Fibroblast of lung (primary cell): ENCODE results near the gene MCM10. TPM values are rescaled to one million over a fixed set of nuclear protein-coding genes. Genes with fewer than 3 reads are reported as not detected.
A peak's percentile ranks its signal among the peaks of the same experiment; 100 is the strongest.
"Not testable (repeated sequence)": the region's sequence is repeated elsewhere in the genome, so short reads cannot be mapped to it uniquely, and the experiment has no call there.

Experiments
- DNase-seq, 2 donors: peaks; one replicate each; pipeline versions ENCODE4 v3.0.0 to v3.0.0-alpha.2; 2010; ENCODE audit warnings: low read depth in 2 of 2
- H2AFZ ChIP-seq: 2 replicates; pipeline ENCODE4 v1.5.1; 2012; ENCODE audit warnings: low read length, control low read depth, inconsistent platforms
- H3K27ac ChIP-seq: 2 replicates; pipeline ENCODE4 v1.5.1; 2011; ENCODE audit warnings: low read length, control low read depth; ENCODE audit not compliant: insufficient read depth
- H3K27me3 ChIP-seq: 2 replicates; pipeline ENCODE4 v1.5.1; 2011; ENCODE audit warnings: mild to moderate bottlenecking, low read length; ENCODE audit not compliant: control insufficient read depth, insufficient read depth
- H3K36me3 ChIP-seq: 2 replicates; pipeline ENCODE4 v1.5.1; 2011; ENCODE audit warnings: low read length; ENCODE audit not compliant: control insufficient read depth, insufficient read depth
- H3K4me1 ChIP-seq: 2 replicates; pipeline ENCODE4 v1.5.1; 2011; ENCODE audit warnings: low read length; ENCODE audit not compliant: control insufficient read depth, insufficient read depth; ENCODE audit errors: extremely low read depth
- H3K4me2 ChIP-seq: 2 replicates; pipeline ENCODE4 v1.5.1; 2011; ENCODE audit warnings: low read length, control low read depth; ENCODE audit not compliant: insufficient read depth; ENCODE audit errors: extremely low read depth
- H3K4me3 ChIP-seq, 4 experiments: fragments of 200-600 bp in 1 of 4; sonication (generic) in 1 of 4; replicated peaks in 1 of 4; 2 replicates each; pipeline ENCODE4 v1.5.1; 2011 to 2016; ENCODE audit warnings: low read length in 4 of 4, low read depth in 3 of 4, mild to moderate bottlenecking in 3 of 4, control low read depth in 2 of 4, inconsistent platforms in 1 of 4, mixed read lengths in 1 of 4; ENCODE audit not compliant: insufficient read depth in 1 of 4; ENCODE audit errors: control extremely low read depth in 1 of 4
- H3K79me2 ChIP-seq: 2 replicates; pipeline ENCODE4 v1.5.1; 2012; ENCODE audit warnings: mild to moderate bottlenecking, low read length, inconsistent platforms; ENCODE audit not compliant: control insufficient read depth, insufficient read depth
- H3K9ac ChIP-seq: 2 replicates; pipeline ENCODE4 v1.5.1; 2011; ENCODE audit warnings: mild to moderate bottlenecking, low read length, control low read depth; ENCODE audit not compliant: insufficient read depth
- H3K9me3 ChIP-seq: 2 replicates; pipeline ENCODE4 v1.5.1; 2012; ENCODE audit warnings: low read depth, low read length; ENCODE audit not compliant: control insufficient read depth, insufficient read depth
- H4K20me1 ChIP-seq: 2 replicates; pipeline ENCODE4 v1.5.1; 2011; ENCODE audit warnings: low read length; ENCODE audit not compliant: control insufficient read depth, insufficient read depth; ENCODE audit errors: extremely low read depth
- CTCF ChIP-seq, 2 donors: IDR thresholded peaks in 1 of 2; conservative IDR thresholded peaks in 1 of 2; 1 replicate in 1 of 2; 2 replicates in 1 of 2; pipeline ENCODE4 v1.5.1; 2011 to 2012; ENCODE audit warnings: low read length in 2 of 2, control low read depth in 1 of 2, inconsistent platforms in 1 of 2, low read depth in 1 of 2, mild to moderate bottlenecking in 1 of 2
- EZH2 ChIP-seq: IDR thresholded peaks from 2 replicates; pipeline ENCODE4 v1.5.1; 2012; ENCODE audit warnings: low read length, control low read depth, mild to moderate bottlenecking; ENCODE audit errors: missing control alignments
- polyA plus RNA-seq, 2 donors: library from polyadenylated mRNA; depleted of rRNA in 1 of 2; stranded (reverse) in 1 of 2; unstranded in 1 of 2; fragments of >200 nt; gene quantifications; 2 replicates each; pipeline ENCODE4 v1.2.1, GENCODE V29; 2011 to 2012; ENCODE audit warnings: missing spikeins in 1 of 2
- total RNA-seq: library from RNA; depleted of rRNA; stranded (reverse); fragments of >200 nt; gene quantifications from 2 replicates; pipeline ENCODE4 v1.2.1, GENCODE V29; 2014

MCM10 gene
- total and polyA plus RNA-seq, 2 donors (not counting 1 experiment from before 2014, with no cell fraction given): 0.83 to 3.1 TPM

GRCh38 chr10:13147161-13147560 is 14.2 kb upstream of the MCM10 start:
- Histone ChIP-seq H3K27me3 (no peaks in the 10 kb centered on the region), H3K9ac (no peak overlapping the region), H3K4me1 (no peaks in the 10 kb centered on the region), H3K4me3 (no peak overlapping the region), H3K36me3 (peaks cover 2% of the 10 kb centered on the region), H2AFZ (no peak overlapping the region), H3K27ac (no peak overlapping the region), H4K20me1 (no peaks in the 10 kb centered on the region), H3K9me3 (no peaks in the 10 kb centered on the region), H3K4me2 (no peak overlapping the region), H3K79me2 (no peaks in the 10 kb centered on the region)
- no peak for DNase-seq
- no peak for TF ChIP-seq CTCF (conservative IDR thresholded peaks at IDR 0.05 in 1 of 2, IDR thresholded peaks at IDR 0.05 in 1 of 2; ENCODE audit: low read depth in 1 of 2, low read length in 2 of 2)
- TF ChIP-seq EZH2: no peak

DNA sequence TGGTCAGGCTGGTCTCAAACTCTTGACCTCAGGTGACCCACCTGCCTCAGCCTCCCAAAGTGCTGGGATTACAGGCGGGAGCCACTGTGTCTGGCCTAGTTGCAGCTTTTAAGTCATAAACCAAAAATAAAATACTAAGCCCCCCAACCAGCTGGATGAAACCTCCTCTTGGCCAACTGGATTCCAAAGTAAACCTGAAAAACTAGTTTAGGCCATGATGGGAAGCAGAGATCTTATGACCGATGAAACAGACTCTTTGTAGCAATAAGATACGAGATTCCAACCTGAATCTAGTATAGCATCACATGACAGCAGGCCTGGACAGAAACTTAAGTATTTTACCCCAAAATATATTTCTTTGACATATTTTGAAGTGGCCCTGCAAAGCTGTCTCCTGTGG is 9.1 kb upstream of the MCM10 start:
- Histone ChIP-seq H3K4me3 (no peak overlapping the region), H3K9ac (no peak overlapping the region), H4K20me1 (no peaks in the 10 kb centered on the region), H3K36me3 (no peaks in the 10 kb centered on the region), H3K9me3 (no peaks in the 10 kb centered on the region), H3K27me3 (no peaks in the 10 kb centered on the region), H3K4me1 (no peaks in the 10 kb centered on the region), H3K27ac (no peak overlapping the region), H2AFZ (no peak overlapping the region), H3K79me2 (no peaks in the 10 kb centered on the region), H3K4me2 (no peak overlapping the region)
- TF ChIP-seq CTCF (conservative IDR thresholded peaks at IDR 0.05 in 1 of 2, IDR thresholded peaks at IDR 0.05 in 1 of 2; ENCODE audit: low read depth in 1 of 2, low read length in 2 of 2): no peak
- no peak for TF ChIP-seq EZH2
- DNase-seq: no peak

- H3K36me3 ChIP-seq, H3K4me3 ChIP-seq, H3K27me3 ChIP-seq, H3K9ac ChIP-seq, H3K9me3 ChIP-seq, H2AFZ ChIP-seq, H4K20me1 ChIP-seq, H3K27ac ChIP-seq, H3K79me2 ChIP-seq, DNase-seq, H3K4me1 ChIP-seq, H3K4me2 ChIP-seq: not testable (repeated sequence)
These were observed 5.5 kb upstream of the MCM10 start for GRCh38 chr10:13155860-13156259.

DNA sequence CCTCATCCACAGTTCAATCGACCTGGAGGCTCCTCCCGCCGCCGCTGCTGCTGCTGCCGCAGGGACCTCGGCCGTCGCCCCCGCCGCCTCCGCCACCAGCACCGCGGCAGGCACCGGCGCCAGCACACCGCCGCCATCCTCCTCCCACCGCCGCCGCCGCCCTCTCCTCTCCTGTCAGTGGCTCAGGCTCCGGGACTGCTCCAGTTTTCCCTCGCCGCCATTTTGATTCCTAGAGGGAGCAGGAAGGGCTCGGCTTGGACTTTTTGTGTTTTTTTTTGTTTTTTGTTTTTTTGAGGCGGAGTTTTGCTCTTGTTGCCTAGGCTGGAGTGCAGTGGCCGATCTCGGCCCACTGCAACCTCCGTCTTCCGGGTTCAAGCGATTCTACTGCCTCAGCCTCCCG is 3.0 kb upstream of the MCM10 start:
- H3K27me3 ChIP-seq: no peaks in the 10 kb centered on the region
- H4K20me1 ChIP-seq: no peaks in the 10 kb centered on the region
- H2AFZ ChIP-seq: peak overlapping the region; percentile 55
- H3K9ac ChIP-seq: peak overlapping the region; percentile 7
- H3K4me2 ChIP-seq: no peak overlapping the region
- peaks cover 5% of the 10 kb centered on the region for H3K4me1 ChIP-seq
- H3K9me3 ChIP-seq: no peaks in the 10 kb centered on the region
- no peak overlapping the region for H3K27ac ChIP-seq
- H3K79me2 ChIP-seq: peaks cover 7% of the 10 kb centered on the region
- H3K4me3 ChIP-seq: peak overlapping the region in 1 of 4 experiments; percentile 27
- TF ChIP-seq EZH2: no peak
- no peak for TF ChIP-seq CTCF (conservative IDR thresholded peaks at IDR 0.05 in 1 of 2, IDR thresholded peaks at IDR 0.05 in 1 of 2; ENCODE audit: low read depth in 1 of 2, low read length in 2 of 2)
- no peak for DNase-seq
- H3K36me3 ChIP-seq: no peaks in the 10 kb centered on the region
